BJ (cell line): ENCODE data around the gene TMEM244. TPM values are rescaled to one million over a fixed set of nuclear protein-coding genes. Genes with fewer than 3 reads are reported as not detected.

ENCODE experiments used
- CTCF ChIA-PET: fragments of 350-600 bp; formaldehyde crosslinking; extraction: SDS; loops from one replicate; lab custom pipeline; 2021; ENCODE audit warnings: antibody characterized with exemption, inconsistent platforms; lab: Yijun Ruan, JAX
- POLR2A ChIA-PET: fragments of 300-600 bp; sonication (Branson Sonifier 250); formaldehyde crosslinking; extraction: SDS; loops from one replicate; lab custom pipeline; 2021; ENCODE audit warnings: antibody characterized with exemption; lab: Charles Lee
- DNase-seq: peaks from one replicate; pipeline ENCODE4 v3.0.0-alpha.2; 2011; ENCODE audit warnings: low read depth
- H3K27me3 ChIP-seq: 2 replicates; pipeline ENCODE4 v1.6.0; 2011; ENCODE audit warnings: low read length; ENCODE audit not compliant: control insufficient read depth, insufficient read depth
- H3K36me3 ChIP-seq: 2 replicates; pipeline ENCODE4 v1.5.1; 2011; ENCODE audit warnings: low read length; ENCODE audit not compliant: control insufficient read depth, insufficient read depth
- H3K4me3 ChIP-seq: 2 replicates; pipeline ENCODE4 v1.5.1; 2011; ENCODE audit warnings: low read depth, mild to moderate bottlenecking, control low read depth, low read length
- CTCF ChIP-seq: IDR thresholded peaks from 2 replicates; pipeline ENCODE4 v1.5.1; 2011; ENCODE audit warnings: low read depth, mild to moderate bottlenecking, control low read depth, inconsistent platforms, low read length, moderate library complexity; ENCODE audit not compliant: insufficient read depth
- polyA plus RNA-seq: library from polyadenylated mRNA; depleted of rRNA; stranded (reverse); fragments of >200 nt; gene quantifications from 2 replicates; pipeline ENCODE4 v1.2.3, GENCODE V29; 2011

The TMEM244 gene
- polyA plus RNA-seq, 1 experiment: not detected

GRCh38 chr6:129867403-129867802, 6.3 kb upstream of the TMEM244 start:
- H3K4me3 ChIP-seq: no peak overlapping the region
- TF ChIP-seq CTCF: no peak
- H3K27me3 ChIP-seq: no peaks in the 10 kb centered on the region
- ChIA-PET POLR2A (no interaction called here), CTCF (no interaction called here)
- no peak for DNase-seq
- H3K36me3 ChIP-seq: no peaks in the 10 kb centered on the region

GRCh38 chr6:129866688-129867087, 5.6 kb upstream of the TMEM244 start:
- DNase-seq: no peak
- Histone ChIP-seq H3K27me3 (no peaks in the 10 kb centered on the region), H3K36me3 (no peaks in the 10 kb centered on the region), H3K4me3 (no peak overlapping the region)
- POLR2A ChIA-PET: no interaction called here
- CTCF ChIA-PET: no interaction called here
- TF ChIP-seq CTCF: no peak

DNA sequence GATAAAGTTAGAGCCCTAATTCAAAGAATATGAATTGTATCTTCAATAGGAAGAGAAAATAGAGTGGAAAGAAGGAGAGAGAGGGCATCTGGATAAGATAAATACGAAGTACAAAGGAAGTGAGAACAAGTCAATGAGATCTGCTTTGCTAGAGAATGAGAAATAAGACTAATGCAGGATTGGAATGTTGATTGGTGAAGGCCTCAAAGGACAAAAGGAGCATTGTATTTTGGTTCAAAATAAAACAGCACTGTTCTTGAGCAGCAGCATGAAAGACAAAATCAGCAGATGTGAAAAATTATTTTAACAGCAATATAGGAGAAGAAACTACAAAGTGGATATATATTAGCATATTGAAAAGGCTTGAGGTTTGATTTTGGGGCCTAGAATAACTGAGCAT, 5.1 kb upstream of the TMEM244 start:
- Histone ChIP-seq H3K36me3 (no peaks in the 10 kb centered on the region), H3K27me3 (no peaks in the 10 kb centered on the region), H3K4me3 (no peak overlapping the region)
- no peak for DNase-seq
- no peak for TF ChIP-seq CTCF
- ChIA-PET POLR2A (no interaction called here), CTCF (no interaction called here)

DNA sequence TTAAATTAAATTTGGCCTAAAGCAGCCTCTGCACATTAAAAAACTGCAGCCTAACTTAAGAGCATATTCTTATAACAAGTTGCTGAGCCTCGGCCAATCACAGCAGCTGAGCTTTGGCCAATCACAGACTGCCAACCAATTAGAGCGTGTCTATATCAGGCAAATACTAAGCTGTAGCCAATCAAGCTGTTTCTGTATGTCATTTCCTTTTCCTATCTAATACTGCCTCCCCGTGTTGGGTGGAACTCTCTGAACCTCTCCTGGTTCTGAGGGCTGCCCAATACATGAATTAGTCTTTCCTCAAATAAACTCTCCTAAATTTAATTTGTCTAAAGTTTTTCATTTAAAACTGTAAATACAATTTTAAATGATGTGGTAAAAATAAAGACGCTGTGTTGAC, 3.9 kb upstream of the TMEM244 start:
- POLR2A ChIA-PET: no interaction called here
- DNase-seq: no peak
- H3K27me3 ChIP-seq: no peaks in the 10 kb centered on the region
- no peak overlapping the region for H3K4me3 ChIP-seq
- TF ChIP-seq CTCF: no peak
- CTCF ChIA-PET: interaction anchor here (0.7 kb wide), 1 partner anchor 11 kb away, joined by 3 read pairs; no protein-coding TSS in a partner anchor
- H3K36me3 ChIP-seq: no peaks in the 10 kb centered on the region

DNA sequence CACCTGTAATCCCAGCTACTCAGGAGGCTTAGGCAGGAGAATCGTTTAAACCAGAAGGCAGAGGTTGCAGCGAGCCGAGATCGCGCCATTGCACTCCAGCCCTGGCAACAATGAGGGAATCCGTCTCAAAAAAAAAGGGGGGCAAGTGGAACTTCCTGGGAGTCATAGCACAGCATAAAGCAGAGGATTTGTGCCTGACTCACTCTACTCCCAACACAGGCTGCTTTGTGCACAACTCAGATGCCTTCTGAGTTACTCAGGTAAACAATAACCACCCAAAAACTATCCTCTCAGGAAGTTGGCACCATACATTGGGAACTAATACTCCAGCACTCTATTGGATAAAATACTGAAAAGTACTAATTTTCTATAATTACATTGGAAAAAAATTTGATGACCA, 2.5 kb upstream of the TMEM244 start:
- POLR2A ChIA-PET: no interaction called here
- H3K36me3 ChIP-seq: no peaks in the 10 kb centered on the region
- DNase-seq: no peak
- CTCF ChIA-PET: no interaction called here
- H3K4me3 ChIP-seq: no peak overlapping the region
- TF ChIP-seq CTCF: no peak
- H3K27me3 ChIP-seq: no peaks in the 10 kb centered on the region
